Neural progenitor cell (in vitro differentiated cells): ENCODE results near the gene AHSG.

ENCODE experiments used
- CTCF ChIP-seq: fragments of 200-600 bp; sonication (generic); IDR thresholded peaks from 2 replicates; pipeline ENCODE4 v1.5.1; 2017; ENCODE audit warnings: antibody characterized with exemption, mild to moderate bottlenecking
- EZH2 ChIP-seq: fragments of 200-600 bp; sonication (generic); IDR thresholded peaks from 2 replicates; pipeline ENCODE4 v1.6.1; 2017; ENCODE audit warnings: antibody characterized with exemption, mild to moderate bottlenecking, moderate library complexity

GRCh38 chr3:186612065-186612464, 795 bp upstream of the AHSG start:
- no peak for TF ChIP-seq CTCF
- no peak for TF ChIP-seq EZH2
